Naive B cell (primary cell): ENCODE data around the gene JAK1. TPM values are rescaled to one million over a fixed set of nuclear protein-coding genes. Genes with fewer than 3 reads are reported as not detected.

ENCODE experiments used
- ATAC-seq, 2 donors: fragments of 150-1000 bp; cut with Tn5 transposase; 2 replicates each; pipeline ENCODE4 v1.10.0; 2021; ENCODE audit warnings: low read depth in 2 of 2, mild to moderate bottlenecking in 2 of 2, moderate library complexity in 2 of 2
- DNase-seq: peaks from one replicate; pipeline ENCODE4 v3.0.0; 2022
- H3K27ac Mint-ChIP-seq, 6 donors: one replicate each; pipeline ENCODE4 v1.8.0; 2020 to 2022; ENCODE audit warnings: mild to moderate bottlenecking in 6 of 6, mixed read lengths in 6 of 6, moderate library complexity in 5 of 6, inconsistent platforms in 2 of 6
- H3K27me3 Mint-ChIP-seq, 3 donors: one replicate each; pipeline ENCODE4 v1.8.0; 2021 to 2022; ENCODE audit warnings: mixed read lengths in 3 of 3, mild to moderate bottlenecking in 1 of 3
- H3K36me3 Mint-ChIP-seq, 2 donors: one replicate each; pipeline ENCODE4 v1.8.0; 2020 to 2022; ENCODE audit warnings: mixed read lengths in 2 of 2, inconsistent platforms in 1 of 2, mild to moderate bottlenecking in 1 of 2
- H3K4me1 Mint-ChIP-seq, 3 donors: one replicate each; pipeline ENCODE4 v1.8.0; 2020 to 2022; ENCODE audit warnings: mixed read lengths in 3 of 3, inconsistent platforms in 1 of 3, mild to moderate bottlenecking in 1 of 3, moderate library complexity in 1 of 3
- H3K4me3 Mint-ChIP-seq, 8 donors: one replicate each; pipeline ENCODE4 v1.8.0; 2020 to 2022; ENCODE audit warnings: mild to moderate bottlenecking in 8 of 8, mixed read lengths in 8 of 8, moderate library complexity in 8 of 8, inconsistent platforms in 2 of 8
- H3K9me3 Mint-ChIP-seq, 7 donors: one replicate each; pipeline ENCODE4 v1.8.0; 2020 to 2022; ENCODE audit warnings: mixed read lengths in 7 of 7, mild to moderate bottlenecking in 5 of 7, inconsistent platforms in 2 of 7, moderate library complexity in 1 of 7
- polyA plus RNA-seq, 6 donors: library from polyadenylated mRNA; unstranded; fragments of 300-500 nt; fragmentation: Illumina TruSeq; gene quantifications; one replicate each; pipeline ENCODE4 v1.2.3, GENCODE V29; 2021; ENCODE audit warnings: low read depth in 6 of 6

Gene JAK1
- polyA plus RNA-seq, 6 donors from 2014 or later, result 182 to 259 (median 194) TPM

DNA sequence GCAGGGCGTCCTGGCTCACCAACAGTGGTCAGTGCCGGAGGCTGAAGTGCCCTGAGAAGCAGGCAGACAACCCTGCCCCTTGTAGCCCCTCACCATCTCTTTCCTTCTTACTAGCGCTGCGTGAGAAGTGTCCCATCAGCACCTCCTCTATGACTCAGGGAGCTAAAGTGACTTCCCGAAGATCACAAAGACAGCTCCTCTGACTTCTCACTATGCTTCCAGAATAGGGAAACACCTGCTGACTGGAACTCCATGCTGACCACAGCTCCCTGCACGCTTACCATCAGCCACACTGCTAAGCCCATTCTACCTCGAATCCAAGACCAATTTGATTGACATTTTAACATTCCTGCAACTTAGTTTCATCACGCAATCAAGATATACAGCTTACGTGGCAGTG lies 92.8 kb downstream of the JAK1 start:
- H3K4me3 Mint-ChIP-seq, result no peak overlapping the region
- DNase-seq (no peak), ATAC-seq (no peak)
- no peaks in the 10 kb centered on the region for H3K27me3 Mint-ChIP-seq
- peaks cover 17 to 31% (median 20%) of the 10 kb centered on the region in 3 donors for H3K4me1 Mint-ChIP-seq
- H3K9me3 Mint-ChIP-seq, result no peaks in the 10 kb centered on the region
- H3K36me3 Mint-ChIP-seq, result peaks cover 46 to 63% of the 10 kb centered on the region in 2 donors
- peak overlapping the region in 5 of 6 donors; percentile 4 to 69 (median 33) for H3K27ac Mint-ChIP-seq

DNA sequence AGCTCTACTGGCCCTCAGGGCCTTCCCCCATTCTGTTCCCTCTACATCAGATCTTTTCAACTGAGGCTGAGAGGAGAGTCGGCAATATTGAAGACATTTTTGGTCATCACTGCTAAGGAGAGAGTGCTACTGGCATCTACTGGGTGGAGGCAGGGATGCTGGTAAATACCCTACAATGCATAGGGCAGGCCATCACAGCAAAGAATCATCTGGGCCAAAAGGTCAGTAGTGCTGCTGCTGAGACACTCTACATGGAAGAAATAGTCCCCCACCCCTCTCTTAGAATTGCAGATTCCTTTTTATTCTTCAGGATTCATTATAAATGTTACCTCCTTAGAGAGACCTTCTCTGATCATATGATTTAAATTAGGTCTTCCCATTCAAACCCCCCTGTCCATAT lies 94.3 kb downstream of the JAK1 start:
- H3K4me1 Mint-ChIP-seq, result peaks cover 28 to 34% (median 29%) of the 10 kb centered on the region in 3 donors
- no peaks in the 10 kb centered on the region for H3K27me3 Mint-ChIP-seq
- ATAC-seq (no peak), DNase-seq (no peak)
- H3K27ac Mint-ChIP-seq, result peak overlapping the region in 4 of 6 donors; percentile 38 to 89 (median 75)
- no peaks in the 10 kb centered on the region for H3K9me3 Mint-ChIP-seq
- no peak overlapping the region for H3K4me3 Mint-ChIP-seq
- H3K36me3 Mint-ChIP-seq, result peaks cover 51 to 73% of the 10 kb centered on the region in 2 donors

DNA sequence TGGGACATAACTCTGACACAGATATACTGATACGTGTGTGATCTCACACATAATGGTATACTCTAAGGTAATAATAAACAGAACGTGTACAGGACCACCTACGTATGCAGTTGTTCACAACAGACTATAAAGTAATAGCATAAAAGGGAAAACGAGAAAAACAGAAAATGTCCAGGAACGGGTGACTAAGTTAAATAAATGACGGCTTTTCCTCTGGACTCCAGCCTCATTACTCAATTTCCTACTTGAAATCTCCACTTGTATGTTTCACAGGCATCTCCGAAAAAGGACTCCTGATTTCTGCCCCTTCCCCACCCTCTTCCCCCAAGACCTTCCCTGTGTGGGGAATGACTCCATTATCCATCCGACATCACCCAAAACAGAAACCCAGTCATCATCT lies 95.1 kb downstream of the JAK1 start:
- no peak for ATAC-seq
- Mint-ChIP-seq H3K27me3 (no peaks in the 10 kb centered on the region), H3K4me3 (no peak overlapping the region), H3K36me3 (peaks cover 49 to 66% of the 10 kb centered on the region in 2 donors), H3K9me3 (no peaks in the 10 kb centered on the region), H3K27ac (peak overlapping the region in 4 of 6 donors; percentile 30 to 90 (median 69)), H3K4me1 (peaks cover 28 to 34% (median 30%) of the 10 kb centered on the region in 3 donors)
- no peak for DNase-seq

DNA sequence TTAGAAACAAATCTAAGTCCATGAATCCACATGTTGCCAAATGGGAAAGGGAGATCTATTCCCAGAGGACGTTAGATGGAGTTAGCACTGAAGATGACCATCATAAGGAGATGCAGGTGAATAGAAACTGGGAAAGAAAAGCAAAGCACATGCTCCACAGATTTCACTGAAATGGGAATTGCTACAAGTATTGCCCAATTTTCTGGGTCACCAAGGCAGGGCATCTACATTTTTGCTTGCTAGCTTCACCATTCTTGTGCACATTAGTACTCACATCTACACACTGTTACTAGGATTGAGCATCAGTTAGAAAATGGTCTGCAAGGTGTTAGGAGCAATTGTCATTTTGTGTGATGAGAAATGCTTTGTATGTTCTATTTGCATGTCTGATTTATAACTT lies 99.1 kb downstream of the JAK1 start:
- no peak overlapping the region for H3K4me3 Mint-ChIP-seq
- H3K9me3 Mint-ChIP-seq, result peaks cover 0 to 2% (median 0%) of the 10 kb centered on the region in 7 donors
- H3K27me3 Mint-ChIP-seq, result no peaks in the 10 kb centered on the region
- ATAC-seq, result no peak
- peaks cover 27 to 35% of the 10 kb centered on the region in 2 donors for H3K36me3 Mint-ChIP-seq
- H3K4me1 Mint-ChIP-seq, result peaks cover 48 to 58% (median 50%) of the 10 kb centered on the region in 3 donors
- no peak for DNase-seq
- H3K27ac Mint-ChIP-seq, result peak overlapping the region in 4 of 6 donors; percentile 33 to 88 (median 73)

DNA sequence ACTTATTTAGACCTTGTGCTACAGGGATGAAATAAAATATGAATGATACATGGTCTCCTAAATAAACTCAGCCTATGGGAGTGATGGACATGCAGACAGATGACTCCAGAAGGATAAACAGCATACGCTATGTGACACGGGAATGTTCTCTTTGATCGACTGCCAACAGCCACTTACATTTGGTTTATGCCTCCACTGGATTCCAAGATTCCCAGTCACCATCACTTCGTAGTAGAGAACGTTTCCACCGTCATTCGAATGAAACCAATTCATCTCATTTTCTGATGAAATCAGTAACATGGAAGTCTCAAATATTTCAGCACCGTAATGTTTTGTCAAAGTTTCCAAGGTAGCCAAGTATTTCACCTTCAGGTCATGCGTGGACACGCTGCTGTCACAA lies 99.7 kb downstream of the JAK1 start:
- H3K27me3 Mint-ChIP-seq, result no peaks in the 10 kb centered on the region
- no peak overlapping the region for H3K4me3 Mint-ChIP-seq
- peak overlapping the region in 3 of 6 donors; percentile 33 to 73 (median 54) for H3K27ac Mint-ChIP-seq
- peaks cover 49 to 61% (median 50%) of the 10 kb centered on the region in 3 donors for H3K4me1 Mint-ChIP-seq
- peaks cover 22 to 29% of the 10 kb centered on the region in 2 donors for H3K36me3 Mint-ChIP-seq
- H3K9me3 Mint-ChIP-seq, result peaks cover 0 to 2% (median 0%) of the 10 kb centered on the region in 7 donors
- ATAC-seq (no peak), DNase-seq (no peak)

DNA sequence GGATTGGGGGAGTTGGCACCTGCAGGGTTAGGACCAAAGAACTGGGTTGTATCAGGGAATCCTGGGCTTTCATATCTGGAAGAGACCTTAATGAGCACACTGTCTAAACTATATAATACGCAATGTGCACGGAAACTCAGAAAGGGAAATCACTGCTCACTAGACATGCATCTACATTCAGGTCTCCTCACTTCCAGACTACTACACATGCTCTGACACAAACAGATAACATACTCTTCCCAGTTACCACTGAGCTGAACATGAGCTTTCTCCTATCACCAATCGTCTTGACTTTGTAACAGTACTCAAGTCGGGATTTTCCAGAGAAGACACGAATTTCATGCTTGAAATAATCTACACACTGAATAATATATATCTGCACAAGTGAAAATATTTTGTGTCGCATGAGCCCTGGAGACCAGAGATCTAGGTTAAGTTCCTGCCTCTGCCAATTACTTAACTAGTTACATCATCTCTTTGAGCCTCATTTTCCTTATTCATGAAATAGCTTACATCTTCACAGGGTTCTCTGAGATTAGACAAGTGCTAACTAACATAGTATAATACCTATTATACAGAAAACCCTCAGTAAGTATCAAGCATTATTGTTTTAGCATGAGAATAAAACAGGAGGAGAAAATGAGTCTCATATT lies 101.1 kb downstream of the JAK1 start:
- Mint-ChIP-seq H3K4me3 (peak overlapping the region in 7 of 8 donors; percentile 25 to 88 (median 44)), H3K36me3 (peaks cover 17 to 26% of the 10 kb centered on the region in 2 donors), H3K4me1 (peaks cover 57 to 72% (median 62%) of the 10 kb centered on the region in 3 donors), H3K9me3 (peaks cover 0 to 2% (median 0%) of the 10 kb centered on the region in 7 donors), H3K27ac (peak overlapping the region; percentile 69 to 96 (median 92)), H3K27me3 (no peaks in the 10 kb centered on the region)
- DNase-seq (no peak), ATAC-seq (no peak)

DNA sequence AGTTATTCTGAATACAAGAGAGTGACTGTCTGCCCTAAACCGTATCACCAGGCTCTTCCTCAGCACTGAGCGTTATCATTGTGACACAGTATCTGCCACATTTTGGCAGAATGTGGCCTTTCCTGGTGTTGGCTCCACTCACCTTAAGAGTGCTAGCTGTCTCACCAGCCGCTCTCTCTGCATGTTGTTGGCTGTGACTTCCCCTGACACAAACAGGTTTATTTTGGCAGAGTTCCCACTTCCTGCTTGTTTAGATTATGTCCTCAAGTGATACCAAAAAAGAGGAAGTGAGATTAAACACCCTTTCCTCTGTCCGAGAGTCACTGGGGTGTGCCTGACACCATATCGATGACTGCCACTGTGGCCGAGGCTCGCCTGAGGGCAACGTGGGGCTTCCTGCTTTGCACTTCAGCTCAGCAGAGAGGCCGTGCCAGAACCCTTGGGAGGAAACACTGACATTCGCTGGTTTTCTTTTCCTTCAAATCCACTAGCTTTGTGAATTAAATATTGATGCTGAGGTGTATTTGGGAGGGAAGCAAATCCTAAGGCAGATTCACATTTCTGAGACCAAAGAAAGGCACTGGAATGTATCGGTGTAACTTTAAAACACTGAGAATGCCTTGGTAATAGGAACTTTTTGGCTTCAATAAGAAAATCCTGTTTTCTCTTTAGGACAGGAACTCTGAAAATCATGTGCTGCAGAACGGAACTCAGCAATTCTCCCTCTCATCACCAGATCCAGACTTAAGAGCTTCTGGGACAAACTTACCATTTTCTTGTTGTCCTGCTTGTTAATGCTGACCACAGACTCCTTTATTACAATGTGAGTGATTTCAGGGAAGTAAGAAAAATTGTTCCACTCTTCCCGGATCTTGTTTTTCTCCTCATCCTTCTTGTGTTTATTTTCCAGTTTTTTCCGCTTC lies 102.1 kb downstream of the JAK1 start:
- Mint-ChIP-seq H3K27ac (peak overlapping the region; percentile 89 to 96 (median 94)), H3K36me3 (peaks cover 25 to 32% of the 10 kb centered on the region in 2 donors), H3K4me3 (peak overlapping the region; percentile 25 to 88 (median 77)), H3K27me3 (no peaks in the 10 kb centered on the region), H3K9me3 (peaks cover 0 to 2% (median 0%) of the 10 kb centered on the region in 7 donors), H3K4me1 (peaks cover 62 to 74% (median 67%) of the 10 kb centered on the region in 3 donors)
- DNase-seq (peak; percentile 88), ATAC-seq (peak; percentile 93 to 94)

DNA sequence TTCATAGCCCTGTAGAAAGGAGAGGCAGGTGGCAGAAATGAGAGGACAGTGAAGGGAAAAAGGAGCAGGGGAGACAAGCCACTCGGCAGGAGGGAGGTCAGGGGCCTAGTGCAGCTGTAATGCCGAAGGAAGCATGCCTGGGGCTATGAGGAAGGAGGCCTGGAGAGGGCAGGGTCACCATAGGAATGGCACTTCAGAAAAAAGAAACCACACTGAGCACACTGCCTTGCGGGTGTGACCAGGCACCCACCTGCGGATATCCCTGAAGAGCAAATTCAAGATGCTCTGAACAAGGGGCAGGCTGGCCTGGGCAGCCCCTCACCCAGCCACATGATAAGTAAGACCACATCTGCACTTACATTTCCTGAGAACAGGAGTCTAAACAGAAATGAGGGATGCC lies 104.7 kb downstream of the JAK1 start:
- no peak for ATAC-seq
- Mint-ChIP-seq H3K27me3 (no peaks in the 10 kb centered on the region), H3K9me3 (peaks cover 0 to 2% (median 0%) of the 10 kb centered on the region in 7 donors), H3K36me3 (peaks cover 29 to 41% of the 10 kb centered on the region in 2 donors), H3K4me3 (peak overlapping the region in 7 of 8 donors; percentile 5 to 77 (median 57)), H3K4me1 (peaks cover 56 to 60% (median 60%) of the 10 kb centered on the region in 3 donors), H3K27ac (peak overlapping the region; percentile 58 to 93 (median 83))
- no peak for DNase-seq

DNA sequence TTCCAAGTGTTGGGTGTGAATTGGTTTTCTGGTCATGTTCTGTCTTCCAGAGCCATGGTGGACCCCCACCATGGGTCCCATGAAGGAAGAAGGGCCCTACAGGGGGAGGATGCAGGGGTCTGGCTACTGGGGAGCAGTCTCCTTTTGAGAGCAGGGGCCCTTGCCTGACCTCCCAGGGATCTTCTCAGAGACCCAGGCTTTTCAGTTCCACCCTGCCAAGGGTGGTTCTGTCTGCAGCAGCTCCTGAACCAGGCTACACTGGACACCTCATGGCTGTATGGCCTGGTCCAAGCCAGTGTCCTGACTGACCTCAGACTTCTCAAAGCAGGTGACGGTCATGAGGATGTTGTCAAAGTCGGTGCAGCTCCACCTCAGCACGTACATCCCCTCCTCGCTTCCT lies 109.0 kb downstream of the JAK1 start:
- Mint-ChIP-seq H3K4me3 (no peak overlapping the region), H3K27ac (peak overlapping the region in 1 of 6 donors; percentile 33), H3K9me3 (no peaks in the 10 kb centered on the region), H3K27me3 (no peaks in the 10 kb centered on the region), H3K36me3 (peaks cover 45 to 47% of the 10 kb centered on the region in 2 donors), H3K4me1 (peaks cover 34 to 37% (median 36%) of the 10 kb centered on the region in 3 donors)
- DNase-seq, result no peak
- ATAC-seq, result no peak

DNA sequence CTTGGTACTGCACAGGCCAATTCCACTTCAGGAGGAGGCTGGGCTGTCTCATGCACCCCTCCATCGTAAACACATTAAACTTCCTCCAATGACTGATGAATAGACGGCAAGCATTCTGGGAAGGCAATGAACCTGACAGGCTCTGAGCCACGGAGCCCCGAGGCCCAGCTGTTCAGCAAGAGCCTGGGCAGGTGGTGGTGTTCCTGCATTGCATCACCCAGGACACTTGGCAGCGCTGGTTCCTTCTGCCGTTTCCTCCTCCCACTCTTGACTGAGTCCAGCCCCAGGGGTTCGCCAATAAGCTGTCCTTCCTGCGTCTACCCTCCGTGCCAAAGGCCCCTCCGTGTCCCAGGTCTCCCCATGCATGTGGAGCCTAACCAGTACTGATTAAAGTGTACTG lies 109.8 kb downstream of the JAK1 start:
- H3K9me3 Mint-ChIP-seq, result no peaks in the 10 kb centered on the region
- DNase-seq, result no peak
- peak overlapping the region in 1 of 6 donors; percentile 86 for H3K27ac Mint-ChIP-seq
- no peaks in the 10 kb centered on the region for H3K27me3 Mint-ChIP-seq
- ATAC-seq, result no peak
- peaks cover 47 to 50% of the 10 kb centered on the region in 2 donors for H3K36me3 Mint-ChIP-seq
- H3K4me3 Mint-ChIP-seq, result no peak overlapping the region
- peaks cover 34 to 37% (median 34%) of the 10 kb centered on the region in 3 donors for H3K4me1 Mint-ChIP-seq

DNA sequence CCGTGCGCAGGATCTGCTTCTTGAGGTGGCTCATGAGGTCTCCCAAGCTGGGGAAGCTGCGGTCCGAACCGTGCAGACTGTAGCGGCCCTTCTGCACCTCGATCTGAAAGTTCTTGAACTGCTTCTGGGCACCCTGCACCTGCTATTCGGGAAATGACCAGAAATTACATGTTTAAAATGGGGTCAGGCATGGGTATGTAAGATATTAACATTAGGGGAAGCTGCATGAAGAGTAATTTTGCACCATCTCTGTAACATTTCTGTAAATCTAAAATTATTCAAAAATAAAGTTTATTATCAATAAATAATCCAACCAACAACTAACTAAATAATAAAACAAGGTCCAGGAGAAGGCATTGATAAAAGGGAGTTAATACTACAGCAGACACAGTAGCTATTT lies 110.8 kb downstream of the JAK1 start:
- Mint-ChIP-seq H3K27me3 (no peaks in the 10 kb centered on the region), H3K36me3 (peaks cover 43 to 50% of the 10 kb centered on the region in 2 donors), H3K27ac (no peak overlapping the region), H3K4me1 (peaks cover 24 to 32% (median 25%) of the 10 kb centered on the region in 3 donors), H3K9me3 (no peaks in the 10 kb centered on the region), H3K4me3 (no peak overlapping the region)
- ATAC-seq, result no peak
- DNase-seq, result no peak

DNA sequence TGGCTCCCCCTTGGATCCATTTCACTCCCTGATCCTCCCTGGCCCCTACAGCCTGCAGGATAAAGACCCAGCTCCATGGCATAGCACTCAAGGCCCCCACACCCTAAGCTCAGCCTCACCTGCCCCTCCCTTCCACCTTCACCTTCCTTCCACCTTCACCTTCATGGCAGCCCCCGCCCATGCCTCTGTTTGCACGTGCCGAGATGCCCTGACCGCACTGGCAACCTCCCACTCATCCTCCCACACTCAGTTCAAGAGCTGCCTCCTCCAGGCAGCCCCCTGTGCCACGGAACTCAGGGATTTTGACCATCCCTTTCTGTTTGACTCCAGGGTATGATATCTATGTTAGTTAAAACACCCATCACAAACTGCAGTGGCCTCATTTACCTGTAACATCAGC lies 111.7 kb downstream of the JAK1 start:
- DNase-seq (no peak), ATAC-seq (no peak)
- Mint-ChIP-seq H3K9me3 (no peaks in the 10 kb centered on the region), H3K36me3 (peaks cover 41 to 53% of the 10 kb centered on the region in 2 donors), H3K27ac (peak overlapping the region in 3 of 6 donors; percentile 41 to 96 (median 80)), H3K4me1 (peaks cover 20 to 36% (median 24%) of the 10 kb centered on the region in 3 donors), H3K27me3 (no peaks in the 10 kb centered on the region), H3K4me3 (no peak overlapping the region)

DNA sequence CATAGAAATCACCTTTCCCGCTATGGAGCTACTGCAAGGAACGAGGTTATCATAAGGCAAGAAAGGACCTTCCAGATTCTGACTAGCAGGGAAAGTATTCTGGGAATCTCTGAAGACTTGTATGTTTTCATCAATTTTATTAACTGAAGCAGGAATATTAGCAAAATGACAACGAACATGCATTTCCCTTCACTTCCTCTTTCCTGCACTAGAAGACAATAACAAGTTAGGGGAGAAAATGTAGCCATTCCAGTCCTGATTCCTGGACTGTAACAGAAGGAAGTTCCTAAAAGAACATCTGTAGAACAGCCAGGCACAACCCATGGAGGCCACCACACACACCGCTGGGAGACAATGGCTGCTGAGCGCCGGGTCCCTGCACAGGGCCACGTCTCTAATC lies 114.7 kb downstream of the JAK1 start:
- no peak for ATAC-seq
- Mint-ChIP-seq H3K27ac (peak overlapping the region in 3 of 6 donors; percentile 64 to 69 (median 65)), H3K4me3 (peak overlapping the region in 1 of 8 donors; percentile 3), H3K27me3 (no peaks in the 10 kb centered on the region), H3K36me3 (peaks cover 13 to 35% of the 10 kb centered on the region in 2 donors), H3K9me3 (no peaks in the 10 kb centered on the region), H3K4me1 (peaks cover 11 to 29% (median 14%) of the 10 kb centered on the region in 3 donors)
- no peak for DNase-seq
